Nephron (organoid): Measurements from ENCODE around the gene MED28.

Source experiments
- H3K27ac Mint-ChIP-seq, 3 experiments: 2 replicates each; pipeline ENCODE4 v1.8.0; 2020; ENCODE audit warnings: mixed read lengths in 3 of 3, mild to moderate bottlenecking in 2 of 3, moderate library complexity in 1 of 3
- H3K27me3 Mint-ChIP-seq: 2 replicates; pipeline ENCODE4 v1.8.0; 2021; ENCODE audit warnings: low read depth, mild to moderate bottlenecking, moderate library complexity, mixed read lengths
- H3K36me3 Mint-ChIP-seq: 2 replicates; pipeline ENCODE4 v1.8.0; 2020; ENCODE audit warnings: low read depth, mixed read lengths
- H3K4me1 Mint-ChIP-seq: 2 replicates; pipeline ENCODE4 v1.8.0; 2020; ENCODE audit warnings: mixed read lengths
- H3K4me3 Mint-ChIP-seq, 3 experiments: 2 replicates each; pipeline ENCODE4 v1.8.0; 2020; ENCODE audit warnings: mild to moderate bottlenecking in 3 of 3, mixed read lengths in 3 of 3, moderate library complexity in 2 of 3
- H3K9me3 Mint-ChIP-seq: 2 replicates; pipeline ENCODE4 v1.8.0; 2020; ENCODE audit warnings: mixed read lengths
- TF ChIP-seq, protein P1 (sequence below), 3 experiments: fragments of 200-600 bp; sonication (generic); IDR thresholded peaks; one replicate each; pipeline ENCODE4 v1.5.0; 2021; ENCODE audit warnings: antibody characterized with exemption in 3 of 3; ENCODE audit not compliant: unreplicated experiment in 3 of 3

The MED28 gene

DNA sequence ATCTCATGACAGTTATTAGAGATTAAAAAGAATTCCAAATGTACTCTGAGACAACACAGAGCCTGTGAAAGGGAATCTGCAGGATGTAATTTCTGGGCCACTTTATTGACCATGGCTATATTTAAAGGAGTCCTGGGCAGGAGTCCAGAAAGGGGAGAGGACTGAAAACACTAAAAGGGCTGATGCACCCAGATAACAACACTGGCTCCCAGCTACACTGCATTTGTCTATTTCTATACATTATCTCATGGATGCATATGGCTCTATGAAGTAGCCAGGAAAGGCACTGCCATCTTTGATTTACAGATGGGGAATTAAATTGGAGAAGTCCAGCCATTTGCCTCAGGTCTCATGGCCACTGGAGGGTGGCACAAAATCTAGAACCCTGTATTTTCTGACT is 56.0 kb downstream of the MED28 start:
- Mint-ChIP-seq H3K4me1 (no peaks in the 10 kb centered on the region), H3K4me3 (no peak overlapping the region), H3K27me3 (peaks cover 3% of the 10 kb centered on the region), H3K9me3 (peaks cover 14% of the 10 kb centered on the region), H3K27ac (no peak overlapping the region), H3K36me3 (no peaks in the 10 kb centered on the region)
- TF ChIP-seq, protein P1, sequence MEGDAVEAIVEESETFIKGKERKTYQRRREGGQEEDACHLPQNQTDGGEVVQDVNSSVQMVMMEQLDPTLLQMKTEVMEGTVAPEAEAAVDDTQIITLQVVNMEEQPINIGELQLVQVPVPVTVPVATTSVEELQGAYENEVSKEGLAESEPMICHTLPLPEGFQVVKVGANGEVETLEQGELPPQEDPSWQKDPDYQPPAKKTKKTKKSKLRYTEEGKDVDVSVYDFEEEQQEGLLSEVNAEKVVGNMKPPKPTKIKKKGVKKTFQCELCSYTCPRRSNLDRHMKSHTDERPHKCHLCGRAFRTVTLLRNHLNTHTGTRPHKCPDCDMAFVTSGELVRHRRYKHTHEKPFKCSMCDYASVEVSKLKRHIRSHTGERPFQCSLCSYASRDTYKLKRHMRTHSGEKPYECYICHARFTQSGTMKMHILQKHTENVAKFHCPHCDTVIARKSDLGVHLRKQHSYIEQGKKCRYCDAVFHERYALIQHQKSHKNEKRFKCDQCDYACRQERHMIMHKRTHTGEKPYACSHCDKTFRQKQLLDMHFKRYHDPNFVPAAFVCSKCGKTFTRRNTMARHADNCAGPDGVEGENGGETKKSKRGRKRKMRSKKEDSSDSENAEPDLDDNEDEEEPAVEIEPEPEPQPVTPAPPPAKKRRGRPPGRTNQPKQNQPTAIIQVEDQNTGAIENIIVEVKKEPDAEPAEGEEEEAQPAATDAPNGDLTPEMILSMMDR (IDR thresholded peaks at IDR 0.05; ENCODE audit: unreplicated experiment in 3 of 3), result no peak

DNA sequence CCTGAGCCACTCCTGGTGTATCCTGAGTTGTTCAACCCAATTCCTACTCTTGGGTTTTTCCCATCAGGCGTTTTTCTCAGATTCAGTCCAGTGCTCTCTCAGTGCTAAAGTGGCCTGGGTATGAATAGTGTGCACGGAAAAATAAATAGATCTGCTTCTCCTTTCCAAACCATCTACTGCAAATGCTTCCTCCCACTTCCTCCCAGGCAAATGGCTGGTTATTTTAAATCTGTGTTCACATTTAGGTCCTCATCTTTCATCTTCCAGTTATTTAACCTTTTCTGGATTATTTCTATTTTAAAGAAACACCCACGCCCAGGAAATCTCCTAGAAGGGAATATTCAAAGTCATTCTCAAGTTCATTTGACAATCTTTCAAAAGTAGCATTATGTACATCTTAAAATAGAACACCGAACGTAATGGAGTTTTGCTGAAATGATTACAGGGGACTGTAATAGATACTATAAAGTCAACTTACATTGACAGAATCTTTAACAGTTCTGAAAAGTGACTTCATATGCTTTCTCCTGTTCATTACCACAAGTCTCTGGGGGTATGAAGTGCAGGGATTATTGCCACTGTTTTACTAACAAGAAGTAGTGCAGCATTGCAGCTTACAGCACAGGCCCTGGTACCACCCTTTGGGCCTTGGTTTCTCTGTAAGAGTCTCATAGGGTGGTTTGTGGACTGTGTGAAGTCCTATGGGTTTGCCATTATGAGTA is 66.3 kb downstream of the MED28 start:
- H3K4me3 Mint-ChIP-seq, result no peak overlapping the region
- no peak overlapping the region for H3K27ac Mint-ChIP-seq
- no peaks in the 10 kb centered on the region for H3K36me3 Mint-ChIP-seq
- H3K4me1 Mint-ChIP-seq, result no peaks in the 10 kb centered on the region
- peaks cover 15% of the 10 kb centered on the region for H3K9me3 Mint-ChIP-seq
- peaks cover 6% of the 10 kb centered on the region for H3K27me3 Mint-ChIP-seq
- TF ChIP-seq, protein P1 (IDR thresholded peaks at IDR 0.05; ENCODE audit: unreplicated experiment in 3 of 3), result no peak

DNA sequence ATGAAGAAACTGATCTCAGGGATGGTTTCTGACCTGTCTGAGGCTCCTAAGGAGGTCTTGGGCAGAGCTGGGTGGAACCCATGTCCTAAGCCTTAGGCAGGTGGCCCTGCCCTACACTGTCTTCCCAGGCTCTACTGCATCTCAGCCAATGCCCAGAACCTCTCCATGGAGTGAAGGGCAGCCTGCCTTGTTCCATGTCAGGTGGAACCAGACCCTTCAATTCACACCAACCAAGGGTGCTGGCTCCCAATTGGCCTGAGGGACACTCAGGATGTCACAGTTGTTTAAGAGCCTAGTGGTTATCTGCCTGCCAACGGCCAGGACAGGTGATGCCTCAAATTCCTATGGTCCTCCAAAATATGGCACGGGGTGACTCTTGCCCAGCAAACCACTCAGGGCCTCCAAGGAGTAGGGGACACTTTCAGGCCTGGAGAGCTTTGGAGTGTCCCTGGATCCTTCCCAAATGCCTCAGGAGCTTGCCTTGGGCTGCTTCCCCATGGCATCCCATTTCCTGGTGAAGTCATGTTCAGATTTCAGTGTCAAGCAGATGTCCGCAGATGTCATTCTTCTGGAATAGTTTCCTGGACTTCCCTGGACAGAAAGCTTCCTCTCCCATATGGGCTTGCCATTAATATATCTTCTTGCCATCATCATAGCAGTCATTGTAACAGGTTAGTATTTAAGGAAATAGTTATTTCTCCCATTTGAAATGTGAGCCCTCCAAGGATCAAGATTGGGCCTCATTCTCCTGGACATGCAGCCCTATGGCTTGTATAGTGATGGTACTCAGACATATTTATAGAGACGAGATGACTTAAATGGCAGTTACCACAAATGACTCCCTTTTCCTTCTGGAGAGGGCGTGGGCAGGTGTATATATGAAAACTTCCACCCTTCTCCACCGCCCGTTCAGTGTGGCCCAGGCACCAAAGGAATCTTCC is 67.1 kb downstream of the MED28 start:
- Mint-ChIP-seq H3K36me3 (no peaks in the 10 kb centered on the region), H3K27ac (no peak overlapping the region), H3K4me1 (no peaks in the 10 kb centered on the region), H3K27me3 (peaks cover 6% of the 10 kb centered on the region), H3K4me3 (no peak overlapping the region), H3K9me3 (peaks cover 15% of the 10 kb centered on the region)
- TF ChIP-seq, protein P1 (IDR thresholded peaks at IDR 0.05; ENCODE audit: unreplicated experiment in 3 of 3), result no peak

DNA sequence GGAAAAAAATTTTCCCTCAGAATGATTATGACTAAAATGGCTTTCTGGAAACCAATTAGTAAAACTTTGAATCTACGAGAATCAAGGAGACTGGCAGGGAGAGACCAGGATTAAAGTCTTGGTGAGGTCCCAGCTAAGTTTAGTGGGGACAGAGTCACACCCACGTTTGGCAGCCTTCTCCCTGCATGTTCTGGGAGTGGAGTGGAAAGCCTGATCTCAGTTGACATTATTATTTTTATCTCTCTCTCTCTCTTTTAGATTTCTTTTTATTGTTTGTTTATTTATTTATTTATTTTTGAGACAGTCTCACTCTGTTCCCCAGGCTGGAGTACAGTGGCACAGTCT is 67.8 kb downstream of the MED28 start:
- TF ChIP-seq, protein P1 (IDR thresholded peaks at IDR 0.05; ENCODE audit: unreplicated experiment in 3 of 3), result no peak
- H3K4me3 Mint-ChIP-seq, result no peak overlapping the region
- no peak overlapping the region for H3K27ac Mint-ChIP-seq
- H3K27me3 Mint-ChIP-seq, result peaks cover 6% of the 10 kb centered on the region
- H3K9me3 Mint-ChIP-seq, result peaks cover 14% of the 10 kb centered on the region
- H3K4me1 Mint-ChIP-seq, result peaks cover under 1% of the 10 kb centered on the region
- H3K36me3 Mint-ChIP-seq, result no peaks in the 10 kb centered on the region
